AG04449 (cell line): ENCODE results near the gene ZKSCAN5.
"Not testable (repeated sequence)": the region's sequence is repeated elsewhere in the genome, so short reads cannot be mapped to it uniquely, and the experiment has no call there.

Experiments
- CTCF ChIA-PET: fragments of 350-600 bp; formaldehyde crosslinking; extraction: SDS; loops from one replicate; lab custom pipeline; 2021; ENCODE audit warnings: antibody characterized with exemption; lab: Yijun Ruan, JAX
- POLR2A ChIA-PET: fragments of 400-600, 350-600 bp; formaldehyde crosslinking; extraction: SDS; loops from one replicate; lab custom pipeline; 2020; ENCODE audit warnings: antibody characterized with exemption, inconsistent platforms; lab: Yijun Ruan, JAX
- DNase-seq: peaks from one replicate; pipeline ENCODE4 v3.0.0-alpha.2; 2010; ENCODE audit warnings: low read depth, low spot score
- H3K4me3 ChIP-seq: 2 replicates; pipeline ENCODE4 v1.5.1; 2011; ENCODE audit warnings: low read depth, mild to moderate bottlenecking, control low read depth, low read length
- TF ChIP-seq, protein P1 (sequence below): IDR thresholded peaks from one replicate; pipeline ENCODE4 v1.5.1; 2011; ENCODE audit warnings: mild to moderate bottlenecking, moderate library complexity, low read length, control low read depth, inconsistent platforms; ENCODE audit not compliant: insufficient read depth; ENCODE audit errors: missing control alignments

Gene ZKSCAN5

DNA sequence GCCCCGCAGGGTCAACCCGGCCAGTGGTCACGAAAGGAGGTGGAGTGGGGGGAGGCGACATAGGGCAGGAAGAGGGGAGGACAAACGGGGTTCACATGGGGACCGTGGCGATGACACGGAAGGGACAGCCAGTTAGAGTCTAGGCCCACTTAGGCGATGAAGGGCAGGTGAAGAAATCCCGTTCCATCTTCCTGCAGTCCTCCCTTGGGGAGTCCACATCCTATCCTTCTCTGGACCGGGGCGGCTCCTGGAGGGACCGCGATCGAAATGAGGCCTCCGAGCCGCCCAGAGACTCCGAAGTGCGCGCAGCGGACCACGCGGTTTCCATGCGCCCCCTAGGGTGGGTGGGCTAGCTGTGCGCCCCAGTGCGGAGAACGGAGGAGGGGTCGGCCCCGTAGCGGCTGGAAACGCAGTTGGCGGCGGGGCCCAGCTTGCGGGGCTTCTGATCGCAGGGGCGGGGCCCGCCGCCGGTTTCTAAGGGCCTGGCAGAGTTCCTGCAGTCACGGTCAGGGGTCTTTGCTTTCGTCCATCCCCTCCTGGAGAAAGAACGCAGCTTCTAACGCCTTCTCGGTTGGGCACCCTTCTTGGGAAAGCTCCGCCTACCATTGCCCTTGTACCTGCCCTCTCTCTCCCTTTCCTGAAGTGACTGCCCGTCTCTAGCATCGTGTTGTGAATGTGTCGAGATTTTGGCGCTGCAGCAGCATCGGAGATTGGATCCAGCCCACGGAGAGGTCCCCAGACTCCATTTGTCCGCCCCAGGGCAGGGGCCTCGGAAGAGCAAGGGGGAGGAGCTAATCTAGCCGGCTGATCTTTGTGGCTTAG lies 75.7 kb downstream of the ZKSCAN5 start:
- ChIA-PET CTCF (interaction anchor here (0.8 to 1.5 kb wide), 4 partner anchors 19 to 89 kb away, joined by 3 to 7 read pairs (median 4); no protein-coding TSS in a partner anchor), POLR2A (interaction anchor here (0.6 to 1.2 kb wide), 4 partner anchors 17 to 75 kb away, joined by 3 to 6 read pairs (median 4); partner anchors contain the start of genes ZKSCAN5 and ZNF655)
- TF ChIP-seq, protein P1, sequence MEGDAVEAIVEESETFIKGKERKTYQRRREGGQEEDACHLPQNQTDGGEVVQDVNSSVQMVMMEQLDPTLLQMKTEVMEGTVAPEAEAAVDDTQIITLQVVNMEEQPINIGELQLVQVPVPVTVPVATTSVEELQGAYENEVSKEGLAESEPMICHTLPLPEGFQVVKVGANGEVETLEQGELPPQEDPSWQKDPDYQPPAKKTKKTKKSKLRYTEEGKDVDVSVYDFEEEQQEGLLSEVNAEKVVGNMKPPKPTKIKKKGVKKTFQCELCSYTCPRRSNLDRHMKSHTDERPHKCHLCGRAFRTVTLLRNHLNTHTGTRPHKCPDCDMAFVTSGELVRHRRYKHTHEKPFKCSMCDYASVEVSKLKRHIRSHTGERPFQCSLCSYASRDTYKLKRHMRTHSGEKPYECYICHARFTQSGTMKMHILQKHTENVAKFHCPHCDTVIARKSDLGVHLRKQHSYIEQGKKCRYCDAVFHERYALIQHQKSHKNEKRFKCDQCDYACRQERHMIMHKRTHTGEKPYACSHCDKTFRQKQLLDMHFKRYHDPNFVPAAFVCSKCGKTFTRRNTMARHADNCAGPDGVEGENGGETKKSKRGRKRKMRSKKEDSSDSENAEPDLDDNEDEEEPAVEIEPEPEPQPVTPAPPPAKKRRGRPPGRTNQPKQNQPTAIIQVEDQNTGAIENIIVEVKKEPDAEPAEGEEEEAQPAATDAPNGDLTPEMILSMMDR = peak; percentile 71
- peak overlapping the region; percentile 61 for H3K4me3 ChIP-seq
- DNase-seq = no peak

DNA sequence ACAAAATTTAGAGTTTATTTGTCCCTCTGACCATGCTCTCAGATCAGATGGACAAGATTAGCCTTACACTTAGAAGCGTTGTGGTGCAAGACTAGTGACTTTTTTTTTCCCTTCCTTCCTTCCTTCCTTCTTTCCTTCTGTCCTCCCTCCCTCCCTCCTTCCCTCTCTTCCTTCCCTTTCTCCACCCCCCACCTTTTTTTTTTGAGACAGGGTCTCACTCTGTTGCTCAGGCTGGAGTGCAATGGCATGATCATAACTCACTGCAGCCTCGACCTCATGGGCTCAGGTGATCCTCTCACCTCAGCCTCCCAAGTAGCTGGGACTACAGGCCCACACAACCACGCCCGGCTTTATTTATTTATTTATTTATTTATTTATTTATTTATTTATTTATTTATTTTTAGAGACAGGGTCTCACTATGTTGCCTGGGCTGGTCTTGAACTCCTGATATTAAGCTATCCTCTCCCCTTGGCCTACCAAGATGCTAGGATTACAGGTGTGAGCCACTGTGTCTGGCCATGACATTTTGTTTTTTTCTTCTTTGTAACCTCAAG lies 76.4 kb downstream of the ZKSCAN5 start:
- ChIA-PET POLR2A (interaction anchor here (0.8 to 1.2 kb wide), 3 partner anchors 18 to 76 kb away, joined by 3 to 6 read pairs (median 4); partner anchors contain the start of genes ZKSCAN5 and ZNF655), CTCF (interaction anchor here (0.8 to 1.5 kb wide), 3 partner anchors 35 to 89 kb away, joined by 3 to 7 read pairs (median 4); no protein-coding TSS in a partner anchor)
- peak overlapping the region; percentile 61 for H3K4me3 ChIP-seq
- DNase-seq = not testable (repeated sequence)
